H9 (cell line): Measurements from ENCODE around the gene ZNF423. TPM values are rescaled to one million over a fixed set of nuclear protein-coding genes. Genes with fewer than 3 reads are reported as not detected.

Experiments
- DNase-seq: peaks from one replicate; pipeline ENCODE4 v3.0.0-alpha.2; 2017
- H2AFZ ChIP-seq: one replicate; pipeline ENCODE4 v1.6.1; 2013; ENCODE audit warnings: mild to moderate bottlenecking, low read length, control low read depth, moderate library complexity
- H2AK5ac ChIP-seq: 2 replicates; pipeline ENCODE4 v1.6.1; 2013; ENCODE audit warnings: low read length, control low read depth, mixed read lengths; ENCODE audit not compliant: insufficient read length
- H2BK120ac ChIP-seq: one replicate; pipeline ENCODE4 v1.6.1; 2013; ENCODE audit warnings: low read depth, mild to moderate bottlenecking, low read length, control low read depth, inconsistent platforms; ENCODE audit not compliant: poor library complexity, severe bottlenecking
- H2BK12ac ChIP-seq: 2 replicates; pipeline ENCODE4 v1.6.1; 2013; ENCODE audit warnings: low read length, control low read depth, mixed read lengths, low read depth; ENCODE audit not compliant: insufficient read length
- H2BK15ac ChIP-seq: 2 replicates; pipeline ENCODE4 v1.6.1; 2013; ENCODE audit warnings: low read depth, low read length, control low read depth
- H2BK20ac ChIP-seq: one replicate; pipeline ENCODE4 v1.6.1; 2013; ENCODE audit warnings: low read depth, mild to moderate bottlenecking, low read length, control low read depth, inconsistent platforms; ENCODE audit not compliant: poor library complexity, severe bottlenecking
- H2BK5ac ChIP-seq: 2 replicates; pipeline ENCODE4 v1.6.1; 2013; ENCODE audit warnings: low read length, control low read depth, mixed read lengths; ENCODE audit not compliant: insufficient read length
- H3K14ac ChIP-seq: 2 replicates; pipeline ENCODE4 v1.6.1; 2013; ENCODE audit warnings: low read length, control low read depth; ENCODE audit not compliant: insufficient read depth
- H3K18ac ChIP-seq: 2 replicates; pipeline ENCODE4 v1.6.1; 2013; ENCODE audit warnings: low read depth, mild to moderate bottlenecking, mixed read lengths, low read length, control low read depth; ENCODE audit not compliant: insufficient read length
- H3K23ac ChIP-seq: 2 replicates; pipeline ENCODE4 v1.6.1; 2013; ENCODE audit warnings: low read length, control low read depth, mixed read lengths, low read depth; ENCODE audit not compliant: insufficient read length
- H3K23me2 ChIP-seq: 2 replicates; pipeline ENCODE4 v1.6.1; 2013; ENCODE audit warnings: low read depth, mild to moderate bottlenecking, mixed read lengths, low read length, control low read depth; ENCODE audit not compliant: insufficient read length, poor library complexity, severe bottlenecking
- H3K27ac ChIP-seq: 2 replicates; pipeline ENCODE4 v1.5.1; 2013; ENCODE audit warnings: low read length, control low read depth, mixed read lengths, low read depth; ENCODE audit not compliant: insufficient read length
- H3K27me3 ChIP-seq: 2 replicates; pipeline ENCODE4 v1.6.1; 2013; ENCODE audit warnings: low read length, control low read depth, inconsistent platforms; ENCODE audit not compliant: insufficient read depth
- H3K4ac ChIP-seq: 2 replicates; pipeline ENCODE4 v1.6.1; 2013; ENCODE audit warnings: low read depth, mild to moderate bottlenecking, control low read depth, inconsistent platforms, low read length, moderate library complexity
- H3K4me1 ChIP-seq: 2 replicates; pipeline ENCODE4 v1.6.1; 2013; ENCODE audit warnings: low read length, control low read depth, inconsistent platforms; ENCODE audit not compliant: insufficient read depth
- H3K4me2 ChIP-seq: 2 replicates; pipeline ENCODE4 v1.6.1; 2013; ENCODE audit warnings: low read length, control low read depth, mixed read lengths; ENCODE audit not compliant: insufficient read length, insufficient read depth
- H3K56ac ChIP-seq: 2 replicates; pipeline ENCODE4 v1.6.1; 2013; ENCODE audit warnings: low read depth, mild to moderate bottlenecking, mixed read lengths, low read length, control low read depth; ENCODE audit not compliant: insufficient read length
- H3K79me1 ChIP-seq: 2 replicates; pipeline ENCODE4 v1.6.1; 2013; ENCODE audit warnings: low read depth, mild to moderate bottlenecking, moderate library complexity, low read length, control low read depth, inconsistent platforms; ENCODE audit not compliant: insufficient read depth, poor library complexity, severe bottlenecking
- H3K79me2 ChIP-seq: 2 replicates; pipeline ENCODE4 v1.6.1; 2013; ENCODE audit warnings: low read length, control low read depth, inconsistent platforms; ENCODE audit not compliant: insufficient read depth
- H3K9ac ChIP-seq: 2 replicates; pipeline ENCODE4 v1.6.1; 2013; ENCODE audit warnings: low read length, control low read depth, mixed read lengths; ENCODE audit not compliant: insufficient read length; ENCODE audit errors: extremely low read depth
- H3K9me3 ChIP-seq: one replicate; pipeline ENCODE4 v1.6.1; 2013; ENCODE audit warnings: low read depth, low read length, inconsistent platforms; ENCODE audit not compliant: control insufficient read depth
- H3T11ph ChIP-seq: one replicate; pipeline ENCODE4 v1.6.1; 2013; ENCODE audit warnings: mild to moderate bottlenecking, low read length, control low read depth, inconsistent platforms
- H4K20me1 ChIP-seq: one replicate; pipeline ENCODE4 v1.6.1; 2013; ENCODE audit not compliant: control insufficient read depth, insufficient read length, insufficient read depth
- H4K5ac ChIP-seq: 2 replicates; pipeline ENCODE4 v1.6.1; 2013; ENCODE audit warnings: low read depth, mild to moderate bottlenecking, mixed read lengths, low read length, control low read depth; ENCODE audit not compliant: insufficient read length
- H4K8ac ChIP-seq: replicated peaks from 2 replicates; pipeline ENCODE4 v1.6.1; 2013; ENCODE audit warnings: low read length, control low read depth, mixed read lengths, low read depth; ENCODE audit not compliant: insufficient read length
- H4K91ac ChIP-seq: 2 replicates; pipeline ENCODE4 v1.6.1; 2013; ENCODE audit warnings: low read depth, mild to moderate bottlenecking, moderate library complexity, mixed read lengths, low read length, control low read depth; ENCODE audit not compliant: insufficient read length
- H3K27ac Mint-ChIP-seq, 3 experiments: 2 replicates in 2 of 3; 3 replicates in 1 of 3; pipeline ENCODE4 v1.8.0; 2020 to 2021; ENCODE audit warnings: mixed read lengths in 3 of 3, mild to moderate bottlenecking in 1 of 3, moderate library complexity in 1 of 3
- H3K27me3 Mint-ChIP-seq: 2 replicates; pipeline ENCODE4 v1.8.0; 2021; ENCODE audit warnings: low read depth, mild to moderate bottlenecking, moderate library complexity, mixed read lengths
- H3K36me3 Mint-ChIP-seq, 3 experiments: 2 replicates in 2 of 3; 3 replicates in 1 of 3; pipeline ENCODE4 v1.8.0; 2020 to 2021; ENCODE audit warnings: low read depth in 3 of 3, mixed read lengths in 3 of 3; ENCODE audit not compliant: insufficient read depth in 1 of 3
- H3K4me1 Mint-ChIP-seq, 2 experiments: 2 replicates each; pipeline ENCODE4 v1.8.0; 2020; ENCODE audit warnings: mixed read lengths in 2 of 2
- H3K4me3 Mint-ChIP-seq, 2 experiments: 2 replicates in 1 of 2; 3 replicates in 1 of 2; pipeline ENCODE4 v1.8.0; 2020 to 2021; ENCODE audit warnings: mild to moderate bottlenecking in 2 of 2, mixed read lengths in 2 of 2, moderate library complexity in 1 of 2
- H3K9me3 Mint-ChIP-seq, 2 experiments: 2 replicates in 1 of 2; 3 replicates in 1 of 2; pipeline ENCODE4 v1.8.0; 2020; ENCODE audit warnings: mild to moderate bottlenecking in 2 of 2, mixed read lengths in 2 of 2, moderate library complexity in 1 of 2
- WGBS: extraction: QIAGEN DNeasy Blood & Tissue Kit; methylation state at CpG from one replicate; pipeline ENCODE4 v1.1.7; 2013; ENCODE audit warnings: missing lambda C conversion rate, low lambda C conversion rate, mixed read lengths; ENCODE audit not compliant: insufficient read length; ENCODE audit errors: extremely low coverage; 5-methylcytosine and 5-hydroxymethylcytosine counted together
- total RNA-seq: library from RNA; stranded (reverse); gene quantifications from 2 replicates; pipeline ENCODE4 v1.2.1, GENCODE V29; 2021
- TF ChIP-seq, protein P1 (sequence below): fragments of 200-600 bp; sonication (generic); conservative IDR thresholded peaks from 3 replicates; pipeline ENCODE4 v1.8.0; 2021; ENCODE audit warnings: antibody characterized with exemption, mild to moderate bottlenecking

ZNF423 gene
- total RNA-seq, 1 experiment from 2014 or later: 51.5 TPM

DNA sequence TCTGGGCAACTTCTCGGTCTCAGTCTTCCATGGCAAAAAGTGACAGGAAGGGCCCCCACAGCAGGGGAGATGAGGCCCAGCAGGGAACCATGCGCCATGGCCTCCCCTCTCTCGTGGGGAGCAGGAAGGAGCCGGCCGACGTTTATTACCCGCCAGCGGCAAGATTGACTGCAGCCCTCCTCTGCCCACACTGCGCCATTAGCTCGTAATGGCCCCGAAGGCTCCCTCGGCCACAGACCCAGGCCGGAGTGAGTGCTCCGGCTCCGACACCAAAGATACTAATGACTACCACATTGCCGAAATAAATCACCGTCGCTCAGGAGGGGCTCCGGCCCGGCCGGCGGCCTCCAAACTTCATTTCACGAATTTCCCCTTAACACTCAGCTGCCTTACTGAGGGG, 255.4 kb downstream of the ZNF423 start:
- H3K9ac ChIP-seq: no peak overlapping the region
- no peaks in the 10 kb centered on the region for H3K79me2 ChIP-seq
- H3K14ac ChIP-seq: no peak overlapping the region
- no peak overlapping the region for H3K23ac ChIP-seq
- no peak overlapping the region for H2BK15ac ChIP-seq
- Mint-ChIP-seq H3K4me3 (no peak overlapping the region), H3K27ac (peak overlapping the region; percentile 39 to 61 (median 52); a peak in 3 of 7 replicates), H3K9me3 (no peaks in the 10 kb centered on the region), H3K27me3 (no peaks in the 10 kb centered on the region; the same call in 1 of the 2 replicates), H3K36me3 (no peaks in the 10 kb centered on the region), H3K4me1 (peaks cover 35 to 42% of the 10 kb centered on the region in 2 experiments)
- no peak overlapping the region for H4K91ac ChIP-seq
- no peaks in the 10 kb centered on the region for H3K79me1 ChIP-seq
- H2BK120ac ChIP-seq: no peak overlapping the region
- no peak overlapping the region for H3K27ac ChIP-seq
- no peak overlapping the region for H4K8ac ChIP-seq
- no peak overlapping the region for H3K56ac ChIP-seq
- DNase-seq: peak; percentile 27
- no peak overlapping the region for H2BK5ac ChIP-seq
- H4K20me1 ChIP-seq: no peaks in the 10 kb centered on the region
- H3K27me3 ChIP-seq: no peaks in the 10 kb centered on the region
- H3T11ph ChIP-seq: no peak overlapping the region
- no peak overlapping the region for H2BK12ac ChIP-seq
- no peak overlapping the region for H2BK20ac ChIP-seq
- peaks cover 8% of the 10 kb centered on the region; the same call in 1 of the 2 replicates for H3K4me1 ChIP-seq
- no peaks in the 10 kb centered on the region for H3K23me2 ChIP-seq
- H4K5ac ChIP-seq: no peak overlapping the region
- no peak overlapping the region for H3K4ac ChIP-seq
- no peak overlapping the region for H2AFZ ChIP-seq
- no peak overlapping the region for H2AK5ac ChIP-seq
- no peaks in the 10 kb centered on the region for H3K9me3 ChIP-seq
- no peak overlapping the region for H3K18ac ChIP-seq
- TF ChIP-seq, protein P1, sequence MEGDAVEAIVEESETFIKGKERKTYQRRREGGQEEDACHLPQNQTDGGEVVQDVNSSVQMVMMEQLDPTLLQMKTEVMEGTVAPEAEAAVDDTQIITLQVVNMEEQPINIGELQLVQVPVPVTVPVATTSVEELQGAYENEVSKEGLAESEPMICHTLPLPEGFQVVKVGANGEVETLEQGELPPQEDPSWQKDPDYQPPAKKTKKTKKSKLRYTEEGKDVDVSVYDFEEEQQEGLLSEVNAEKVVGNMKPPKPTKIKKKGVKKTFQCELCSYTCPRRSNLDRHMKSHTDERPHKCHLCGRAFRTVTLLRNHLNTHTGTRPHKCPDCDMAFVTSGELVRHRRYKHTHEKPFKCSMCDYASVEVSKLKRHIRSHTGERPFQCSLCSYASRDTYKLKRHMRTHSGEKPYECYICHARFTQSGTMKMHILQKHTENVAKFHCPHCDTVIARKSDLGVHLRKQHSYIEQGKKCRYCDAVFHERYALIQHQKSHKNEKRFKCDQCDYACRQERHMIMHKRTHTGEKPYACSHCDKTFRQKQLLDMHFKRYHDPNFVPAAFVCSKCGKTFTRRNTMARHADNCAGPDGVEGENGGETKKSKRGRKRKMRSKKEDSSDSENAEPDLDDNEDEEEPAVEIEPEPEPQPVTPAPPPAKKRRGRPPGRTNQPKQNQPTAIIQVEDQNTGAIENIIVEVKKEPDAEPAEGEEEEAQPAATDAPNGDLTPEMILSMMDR: no peak
- no CpG with 5 or more reads among the region's 23 CpGs for WGBS
- no peak overlapping the region for H3K4me2 ChIP-seq
